GM23248 (cell line): ENCODE data around the gene SUPT7L. TPM values are rescaled to one million over a fixed set of nuclear protein-coding genes. Genes with fewer than 3 reads are reported as not detected.
A peak's percentile ranks its signal among the peaks of the same experiment; 100 is the strongest.

Experiments
- DNase-seq: peaks from one replicate; pipeline ENCODE4 v3.0.0-alpha.2; 2015
- H2AFZ ChIP-seq: fragments of 200-600 bp; sonication (generic); 2 replicates; pipeline ENCODE4 v1.6.1; 2016; ENCODE audit warnings: antibody characterized with exemption
- H3F3A ChIP-seq: fragments of 200-600 bp; sonication (generic); 2 replicates; pipeline ENCODE4 v1.6.1; 2016; ENCODE audit warnings: mild to moderate bottlenecking, antibody characterized with exemption, mixed run types; ENCODE audit not compliant: insufficient read depth
- H3K27ac ChIP-seq: fragments of 200-600 bp; sonication (generic); 2 replicates; pipeline ENCODE4 v1.5.1; 2016; ENCODE audit warnings: mild to moderate bottlenecking
- H3K27me3 ChIP-seq: fragments of 200-600 bp; sonication (generic); replicated peaks from 2 replicates; pipeline ENCODE4 v1.6.1; 2016; ENCODE audit warnings: mild to moderate bottlenecking; ENCODE audit not compliant: insufficient read depth
- H3K36me3 ChIP-seq: fragments of 200-600 bp; sonication (generic); 2 replicates; pipeline ENCODE4 v1.6.1; 2016; ENCODE audit warnings: low read depth, mild to moderate bottlenecking
- H3K4me1 ChIP-seq: fragments of 200-600 bp; sonication (generic); 2 replicates; pipeline ENCODE4 v1.6.1; 2016; ENCODE audit warnings: mild to moderate bottlenecking; ENCODE audit not compliant: insufficient read depth
- H3K4me2 ChIP-seq: fragments of 200-600 bp; sonication (generic); one replicate; pipeline ENCODE4 v1.6.1; 2016; ENCODE audit warnings: mild to moderate bottlenecking; ENCODE audit not compliant: unreplicated experiment
- H3K4me3 ChIP-seq: fragments of 200-600 bp; sonication (generic); 2 replicates; pipeline ENCODE4 v1.5.1; 2016; ENCODE audit warnings: mild to moderate bottlenecking
- H3K79me2 ChIP-seq: fragments of 200-600 bp; sonication (generic); 2 replicates; pipeline ENCODE4 v1.6.1; 2016; ENCODE audit warnings: mild to moderate bottlenecking; ENCODE audit not compliant: insufficient read depth
- H3K9ac ChIP-seq: fragments of 200-600 bp; sonication (generic); 2 replicates; pipeline ENCODE4 v1.6.1; 2016; ENCODE audit warnings: mild to moderate bottlenecking
- H3K9me2 ChIP-seq: fragments of 200-600 bp; sonication (generic); 2 replicates; pipeline ENCODE4 v1.6.1; 2016; ENCODE audit warnings: mixed run types, mild to moderate bottlenecking, moderate library complexity; ENCODE audit not compliant: insufficient read depth
- H3K9me3 ChIP-seq: fragments of 200-600 bp; sonication (generic); one replicate; pipeline ENCODE4 v1.6.1; 2017; ENCODE audit warnings: low read depth
- H4K20me1 ChIP-seq: fragments of 200-600 bp; sonication (generic); 2 replicates; pipeline ENCODE4 v1.6.0; 2016; ENCODE audit not compliant: insufficient read depth
- EZH2 ChIP-seq: fragments of 200-600 bp; sonication (generic); IDR thresholded peaks from 2 replicates; pipeline ENCODE4 v1.6.1; 2018; ENCODE audit warnings: antibody characterized with exemption, mild to moderate bottlenecking; ENCODE audit not compliant: insufficient read depth, poor library complexity, severe bottlenecking
- EZH2phosphoT487 ChIP-seq: fragments of 200-600 bp; sonication (generic); IDR thresholded peaks from 2 replicates; pipeline ENCODE4 v1.6.1; 2018; ENCODE audit warnings: antibody characterized with exemption, moderate library complexity, mild to moderate bottlenecking, low read depth; ENCODE audit not compliant: insufficient read depth
- WGBS, 2 experiments: methylation state at CpG; one replicate each; pipeline ENCODE4 v1.1.6; 2015 to 2017; ENCODE audit warnings: low lambda C conversion rate in 2 of 2, low coverage in 1 of 2; ENCODE audit errors: missing lambda C conversion rate in 2 of 2; 5-methylcytosine and 5-hydroxymethylcytosine counted together
- in situ Hi-C: fragments of 300-500 bp; cut with MboI; formaldehyde crosslinking; loops from 2 replicates; pipeline ENCODE4 v1.15.0; 2020
- polyA plus RNA-seq: library from polyadenylated mRNA; unstranded; fragments of >200 nt; fragmentation: Nextera tagmentation; extraction: Ambion mirVana; gene quantifications from 2 replicates; pipeline ENCODE4 v1.2.1, GENCODE V29; 2016
- total RNA-seq: library from RNA; depleted of rRNA; stranded (reverse); fragments of >200 nt; shearing (Covaris generic); gene quantifications from 2 replicates; pipeline ENCODE4 v1.2.3, GENCODE V29; 2014

The SUPT7L gene
- total and polyA plus RNA-seq, 2 experiments from 2014 or later: 23.3 to 24.6 TPM

- in situ Hi-C loops: no loop called here
- no peaks in the 10 kb centered on the region for H3K27me3 ChIP-seq
- peaks cover 35% of the 10 kb centered on the region; the same call in 1 of the 2 replicates for H3K36me3 ChIP-seq
- H3K4me2 ChIP-seq: no peak overlapping the region
- H3K79me2 ChIP-seq: peaks cover 33% of the 10 kb centered on the region
- H3K4me1 ChIP-seq: peaks cover 19% of the 10 kb centered on the region
- 90 to 100% methylated on average over 1 of the region's 1 CpG for WGBS, 2 experiments
- no peak overlapping the region for H3K27ac ChIP-seq
- H2AFZ ChIP-seq: no peak overlapping the region
- no peak for DNase-seq
- H3K9ac ChIP-seq: no peak overlapping the region
- TF ChIP-seq EZH2 (no peak), EZH2phosphoT487 (no peak)
- no peak overlapping the region for H3K4me3 ChIP-seq
- no peaks in the 10 kb centered on the region for H3K9me2 ChIP-seq
- no peaks in the 10 kb centered on the region for H4K20me1 ChIP-seq
- H3K9me3 ChIP-seq: no peaks in the 10 kb centered on the region
- no peaks in the 10 kb centered on the region for H3F3A ChIP-seq
These were observed 4.0 kb upstream of the SUPT7L start for GRCh38 chr2:27667446-27667845.

- 91% methylated on average over 16 of the region's 16 CpGs for WGBS, 2 experiments
- Histone ChIP-seq H4K20me1 (no peaks in the 10 kb centered on the region), H3K4me1 (peaks cover 25% of the 10 kb centered on the region), H3K4me2 (peak overlapping the region; percentile 98), H3K79me2 (peaks cover 58% of the 10 kb centered on the region), H2AFZ (peak overlapping the region; percentile 97), H3K4me3 (peak overlapping the region; percentile 98), H3K9ac (peak overlapping the region; percentile 92), H3K9me2 (no peaks in the 10 kb centered on the region), H3F3A (no peaks in the 10 kb centered on the region), H3K36me3 (peaks cover 40% of the 10 kb centered on the region), H3K9me3 (no peaks in the 10 kb centered on the region), H3K27ac (no peak overlapping the region), H3K27me3 (no peaks in the 10 kb centered on the region)
- in situ Hi-C loops: no loop called here
- DNase-seq: no peak
- TF ChIP-seq EZH2phosphoT487 (no peak), EZH2 (no peak)
These were observed 1.4 kb upstream of the SUPT7L start for GRCh38 chr2:27664622-27665363.

- peak overlapping the region; percentile 97 for H2AFZ ChIP-seq
- peak overlapping the region; percentile 98 for H3K4me3 ChIP-seq
- peaks cover 65% of the 10 kb centered on the region for H3K79me2 ChIP-seq
- no peaks in the 10 kb centered on the region for H3K27me3 ChIP-seq
- H3K4me1 ChIP-seq: peaks cover 25% of the 10 kb centered on the region
- WGBS, 2 experiments: 6 to 8% methylated on average over 25 to 26 of the region's 28 CpGs
- no peaks in the 10 kb centered on the region for H3K9me2 ChIP-seq
- no peak for DNase-seq
- H3K27ac ChIP-seq: peak overlapping the region; percentile 90
- H3K9me3 ChIP-seq: no peaks in the 10 kb centered on the region
- H3F3A ChIP-seq: no peaks in the 10 kb centered on the region
- H4K20me1 ChIP-seq: no peaks in the 10 kb centered on the region
- H3K9ac ChIP-seq: peak overlapping the region; percentile 92
- H3K4me2 ChIP-seq: peak overlapping the region; percentile 98
- H3K36me3 ChIP-seq: peaks cover 43% of the 10 kb centered on the region
- in situ Hi-C loops: no loop called here
- TF ChIP-seq EZH2phosphoT487 (no peak), EZH2 (no peak)
These were observed 750 bp upstream of the SUPT7L start for GRCh38 chr2:27664154-27664574.

GRCh38 chr2:27661371-27661770 lies 2.0 kb downstream of the SUPT7L start:
- peaks cover 43% of the 10 kb centered on the region for H3K36me3 ChIP-seq
- peaks cover 25% of the 10 kb centered on the region for H3K4me1 ChIP-seq
- DNase-seq: no peak
- H3K9me3 ChIP-seq: no peaks in the 10 kb centered on the region
- no peak overlapping the region for H2AFZ ChIP-seq
- no peaks in the 10 kb centered on the region for H3K9me2 ChIP-seq
- H3K79me2 ChIP-seq: peaks cover 70% of the 10 kb centered on the region
- no peak overlapping the region for H3K4me3 ChIP-seq
- no peak overlapping the region for H3K9ac ChIP-seq
- no peaks in the 10 kb centered on the region for H3F3A ChIP-seq
- in situ Hi-C loops: no loop called here
- no peaks in the 10 kb centered on the region for H4K20me1 ChIP-seq
- no peak overlapping the region for H3K4me2 ChIP-seq
- WGBS, 2 experiments: 89 to 94% methylated on average over 1 of the region's 1 CpG
- H3K27me3 ChIP-seq: no peaks in the 10 kb centered on the region
- TF ChIP-seq EZH2phosphoT487: no peak
- no peak for TF ChIP-seq EZH2
- H3K27ac ChIP-seq: no peak overlapping the region
